ENCODE measurements around the gene ZFPM1.

DNA sequence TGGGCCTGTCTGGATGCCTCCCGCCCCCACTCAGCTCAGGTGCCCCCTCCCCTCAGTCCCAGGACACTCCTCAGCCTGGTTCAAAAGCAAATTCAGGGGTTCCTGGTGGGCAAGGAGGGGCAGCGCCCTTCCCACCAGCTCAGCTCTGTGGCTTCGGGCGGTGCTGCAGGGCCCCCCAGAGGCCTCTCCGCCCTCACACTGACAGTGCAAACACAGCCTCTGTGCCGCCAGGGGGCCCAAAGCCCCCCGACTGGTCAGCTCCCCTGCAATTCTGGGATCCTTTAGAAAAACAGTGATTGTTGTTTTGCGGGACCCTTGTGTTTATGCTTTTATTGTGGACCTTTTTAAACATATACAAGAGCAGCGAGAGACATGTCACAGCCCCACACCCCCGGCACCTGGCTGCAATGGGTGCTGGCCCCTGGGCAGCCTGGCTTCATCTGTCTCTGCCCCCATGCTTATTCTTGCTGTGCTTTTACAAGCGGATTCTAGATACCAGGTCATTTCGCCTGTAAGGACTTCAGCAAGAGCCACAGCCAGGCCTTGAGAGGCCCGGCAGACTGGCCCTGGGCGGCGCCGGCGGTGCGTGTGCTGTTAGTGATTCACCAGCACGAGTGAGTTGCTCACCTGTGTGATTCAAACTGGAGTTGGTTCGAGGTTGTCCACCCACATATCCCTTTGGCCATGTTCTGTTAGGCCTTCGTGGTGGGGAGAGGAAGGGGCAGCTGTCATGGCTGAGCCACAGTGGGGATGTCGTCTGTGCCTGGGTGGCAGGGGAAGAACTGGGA lies 49.1 kb upstream of the ZFPM1 start:
- TF ChIP-seq CTCF (IDR thresholded peaks at IDR 0.05 in 4 of 5, conservative IDR thresholded peaks at IDR 0.05 in 1 of 5) (no peak), POLR2A (IDR thresholded peaks at IDR 0.05) (no peak)
